Measurements from ENCODE around the gene DCN.

Gene DCN

GRCh38 chr12:91098941-91099340 lies 83.7 kb downstream of the DCN start:
- in situ Hi-C loops (cut with MboI; ENCODE audit: low sequenced_read_pairs), result no loop called here
- DNase-seq (ENCODE audit: low spot score in 2 of 2), result no peak
- H3K4me1 ChIP-seq, result no peaks in the 10 kb centered on the region

GRCh38 chr12:91098461-91098860 lies 84.2 kb downstream of the DCN start:
- no peak for DNase-seq (ENCODE audit: low spot score in 2 of 2)
- H3K9me3 ChIP-seq, result no peaks in the 10 kb centered on the region
- in situ Hi-C loops (cut with MboI; ENCODE audit: low sequenced_read_pairs), result no loop called here
- no peak overlapping the region for H3K4me3 ChIP-seq
- H3K36me3 ChIP-seq (replicated peaks), result no peaks in the 10 kb centered on the region
- H3K4me1 ChIP-seq, result no peaks in the 10 kb centered on the region
- H3K27me3 ChIP-seq (ENCODE audit: low read depth), result 0 out of 2 replicates have a peak, but pooled peaks cover 3% of the 10 kb centered on the region

More at GRCh38 chr12:91098941-91099340, 83.7 kb downstream of the DCN start:
- Histone ChIP-seq H3K4me3 (no peak overlapping the region), H3K36me3 (replicated peaks) (no peaks in the 10 kb centered on the region), H3K9me3 (no peaks in the 10 kb centered on the region), H3K27me3 (ENCODE audit: low read depth) (0 out of 2 replicates have a peak, but pooled peaks cover 3% of the 10 kb centered on the region)

GRCh38 chr12:91094957-91095356 lies 87.7 kb downstream of the DCN start:
- no peaks in the 10 kb centered on the region for H3K9me3 ChIP-seq
- H3K36me3 ChIP-seq (replicated peaks), result no peaks in the 10 kb centered on the region
- H3K4me3 ChIP-seq, result no peak overlapping the region
- in situ Hi-C loops (cut with MboI; ENCODE audit: low sequenced_read_pairs), result no loop called here
- no peaks in the 10 kb centered on the region for H3K4me1 ChIP-seq
- H3K27me3 ChIP-seq (ENCODE audit: low read depth), result 0 out of 2 replicates have a peak, but pooled peaks cover 3% of the 10 kb centered on the region
- no peak for DNase-seq (ENCODE audit: low spot score in 2 of 2)

- H3K4me3 ChIP-seq, result no peak overlapping the region
- H3K9me3 ChIP-seq, result no peaks in the 10 kb centered on the region
- H3K4me1 ChIP-seq, result no peaks in the 10 kb centered on the region
- DNase-seq (ENCODE audit: low spot score in 2 of 2), result no peak
- in situ Hi-C loops (cut with MboI; ENCODE audit: low sequenced_read_pairs), result no loop called here
- H3K36me3 ChIP-seq (replicated peaks), result no peaks in the 10 kb centered on the region
- 0 out of 2 replicates have a peak, but pooled peaks cover 3% of the 10 kb centered on the region for H3K27me3 ChIP-seq (ENCODE audit: low read depth)
Measured at GRCh38 chr12:91094032-91094662, 88.5 kb downstream of the DCN start.

- H3K36me3 ChIP-seq (replicated peaks), result no peaks in the 10 kb centered on the region
- DNase-seq (ENCODE audit: low spot score in 2 of 2), result no peak
- H3K9me3 ChIP-seq, result no peaks in the 10 kb centered on the region
- no peaks in the 10 kb centered on the region for H3K4me1 ChIP-seq
- H3K27me3 ChIP-seq (ENCODE audit: low read depth), result 0 out of 2 replicates have a peak, but pooled peaks cover 3% of the 10 kb centered on the region
- no peak overlapping the region for H3K4me3 ChIP-seq
- in situ Hi-C loops (cut with MboI; ENCODE audit: low sequenced_read_pairs), result no loop called here
Measured at GRCh38 chr12:91093341-91093740, 89.3 kb downstream of the DCN start.

DNA sequence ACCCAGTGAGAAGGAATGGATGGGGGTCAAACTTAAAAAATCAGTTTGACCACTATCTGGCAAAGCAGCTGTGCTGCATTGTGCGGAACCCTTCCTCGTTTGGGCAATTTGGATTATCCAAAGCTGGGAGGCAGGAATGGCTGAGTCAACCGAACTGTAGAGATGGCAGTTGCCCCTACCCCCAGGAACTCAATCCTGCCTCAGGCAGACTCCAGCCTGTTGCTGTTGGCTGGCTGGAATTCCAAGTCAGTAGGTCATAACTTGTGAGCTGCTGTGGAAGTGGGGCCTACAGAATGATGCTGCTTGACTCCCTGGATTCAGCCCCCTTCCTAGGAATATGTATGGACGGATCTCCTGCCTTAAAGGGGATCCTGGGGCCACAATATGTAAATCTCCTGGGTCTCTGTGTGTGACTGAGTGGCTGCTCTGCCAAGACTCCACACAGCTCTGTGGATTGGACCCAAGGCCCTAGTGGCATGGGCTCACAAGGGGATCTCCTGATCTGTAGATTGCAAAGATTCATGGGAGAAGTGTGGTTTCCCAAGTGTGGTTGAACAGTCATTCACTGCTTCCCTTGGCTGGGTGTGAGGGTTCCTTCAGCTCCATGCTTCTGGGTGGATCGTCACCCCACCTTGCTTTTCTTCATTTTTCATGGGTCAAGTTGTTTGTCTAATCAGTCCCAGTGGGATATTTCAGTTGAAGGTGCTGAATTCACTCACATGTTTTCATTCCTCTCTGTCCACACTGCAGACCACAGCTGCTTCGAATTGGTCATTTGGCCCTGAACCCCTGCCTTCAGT lies 90.5 kb downstream of the DCN start:
- Histone ChIP-seq H3K4me3 (no peak overlapping the region), H3K27me3 (ENCODE audit: low read depth) (0 out of 2 replicates have a peak, but pooled peaks cover 3% of the 10 kb centered on the region), H3K4me1 (no peaks in the 10 kb centered on the region), H3K36me3 (replicated peaks) (no peaks in the 10 kb centered on the region), H3K9me3 (no peaks in the 10 kb centered on the region)
- in situ Hi-C loops (cut with MboI; ENCODE audit: low sequenced_read_pairs), result no loop called here
- no peak for DNase-seq (ENCODE audit: low spot score in 2 of 2)

Measured in HAP-1 (cell line).